AG08395 (cell line): ENCODE results near the gene BLOC1S1.

Experiments used
- DNase-seq: peaks from one replicate; pipeline ENCODE4 v3.0.0; 2012; ENCODE audit warnings: mixed read lengths, low spot score

Gene BLOC1S1

GRCh38 chr12:55715833-55716581, at the start of gene BLOC1S1:
Gene BLOC1S1, plus strand, starts transcription at chr12:55716046. Its CDS starts 6 bp downstream, at chr12:55716052.
- peak; percentile 91 for DNase-seq

DNA sequence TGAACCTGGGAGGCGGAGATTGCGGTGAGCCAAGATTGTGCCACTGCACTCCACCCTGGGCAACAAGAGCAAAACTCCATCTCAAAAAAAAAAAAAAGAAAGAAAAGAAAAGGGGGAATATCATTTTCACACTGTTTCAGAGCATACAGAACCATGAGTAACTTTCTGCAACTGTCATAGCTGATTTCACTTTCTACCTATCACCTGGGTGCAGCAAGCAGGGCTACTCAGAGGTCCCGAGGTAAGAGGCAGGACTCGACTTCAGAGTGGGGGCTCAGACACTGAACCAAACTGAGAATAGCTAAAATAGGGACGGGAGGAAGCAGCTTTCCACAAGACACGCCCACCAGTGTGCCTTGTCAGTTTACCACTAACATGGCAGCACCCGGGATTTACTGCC, 49.3 kb upstream of the BLOC1S1 start:
- DNase-seq, result no peak

- DNase-seq, result no peak
Observed at GRCh38 chr12:55670276-55670675, 45.6 kb upstream of the BLOC1S1 start.

- DNase-seq, result no peak
Observed at GRCh38 chr12:55671746-55672145, 44.1 kb upstream of the BLOC1S1 start.

DNA sequence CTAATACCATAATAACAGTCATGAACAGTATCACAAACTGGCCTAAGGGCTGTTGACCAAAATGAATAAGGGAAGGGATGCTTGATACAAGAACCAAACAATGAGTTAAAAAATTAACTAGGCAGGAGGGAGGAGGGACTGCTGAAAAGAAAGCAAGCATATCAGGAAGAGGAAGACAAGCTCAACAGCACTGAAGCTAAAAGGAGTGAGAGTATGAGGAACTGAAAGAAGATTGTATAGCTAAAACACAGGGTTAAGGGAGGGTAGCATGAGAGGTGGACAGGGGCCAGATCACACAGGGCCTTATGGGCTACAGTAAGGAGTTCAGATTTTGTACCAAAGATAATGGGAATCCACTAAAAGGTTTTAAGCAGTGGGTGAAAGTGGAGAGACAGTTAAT, 42.2 kb upstream of the BLOC1S1 start:
- DNase-seq, result no peak

- no peak for DNase-seq
Observed at GRCh38 chr12:55675666-55676065, 40.2 kb upstream of the BLOC1S1 start.

DNA sequence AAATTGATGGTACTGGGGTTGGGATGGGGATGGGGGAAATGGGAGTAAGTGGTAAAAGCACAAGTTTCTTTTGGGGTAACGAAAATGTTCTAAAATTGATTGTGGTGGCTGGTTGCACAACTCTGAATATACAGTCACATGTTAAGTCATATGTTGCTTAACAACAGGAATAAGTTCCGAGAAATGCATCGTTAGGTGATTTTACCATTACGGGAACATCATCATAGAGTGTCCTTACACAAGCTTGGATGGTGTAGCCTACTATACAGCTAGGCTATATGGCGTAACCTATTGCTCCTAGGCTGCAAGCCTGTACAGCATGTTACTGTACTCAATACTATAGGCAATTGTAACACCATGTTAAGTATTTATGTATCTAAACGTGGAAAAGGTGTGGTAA, 39.1 kb upstream of the BLOC1S1 start:
- DNase-seq, result no peak

DNA sequence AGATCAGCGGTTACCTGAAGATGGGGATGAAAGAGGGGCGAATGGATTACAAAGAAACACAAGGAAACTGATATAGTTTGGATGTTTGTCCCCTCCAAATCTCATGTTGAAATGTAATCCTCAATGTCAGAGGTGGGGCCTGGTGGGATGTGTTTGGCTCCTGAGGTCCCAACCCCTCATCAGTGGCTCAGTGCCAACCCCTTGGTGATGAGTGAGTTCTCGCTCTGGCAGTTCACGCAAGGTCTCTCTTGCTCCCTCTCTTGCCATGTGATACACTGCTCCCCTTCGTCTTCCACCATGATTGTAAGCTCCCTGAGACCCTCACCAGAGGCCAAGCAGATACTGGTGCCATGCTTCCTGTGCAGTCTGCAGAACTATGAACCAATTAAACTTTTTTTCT, 36.2 kb upstream of the BLOC1S1 start:
- no peak for DNase-seq

DNA sequence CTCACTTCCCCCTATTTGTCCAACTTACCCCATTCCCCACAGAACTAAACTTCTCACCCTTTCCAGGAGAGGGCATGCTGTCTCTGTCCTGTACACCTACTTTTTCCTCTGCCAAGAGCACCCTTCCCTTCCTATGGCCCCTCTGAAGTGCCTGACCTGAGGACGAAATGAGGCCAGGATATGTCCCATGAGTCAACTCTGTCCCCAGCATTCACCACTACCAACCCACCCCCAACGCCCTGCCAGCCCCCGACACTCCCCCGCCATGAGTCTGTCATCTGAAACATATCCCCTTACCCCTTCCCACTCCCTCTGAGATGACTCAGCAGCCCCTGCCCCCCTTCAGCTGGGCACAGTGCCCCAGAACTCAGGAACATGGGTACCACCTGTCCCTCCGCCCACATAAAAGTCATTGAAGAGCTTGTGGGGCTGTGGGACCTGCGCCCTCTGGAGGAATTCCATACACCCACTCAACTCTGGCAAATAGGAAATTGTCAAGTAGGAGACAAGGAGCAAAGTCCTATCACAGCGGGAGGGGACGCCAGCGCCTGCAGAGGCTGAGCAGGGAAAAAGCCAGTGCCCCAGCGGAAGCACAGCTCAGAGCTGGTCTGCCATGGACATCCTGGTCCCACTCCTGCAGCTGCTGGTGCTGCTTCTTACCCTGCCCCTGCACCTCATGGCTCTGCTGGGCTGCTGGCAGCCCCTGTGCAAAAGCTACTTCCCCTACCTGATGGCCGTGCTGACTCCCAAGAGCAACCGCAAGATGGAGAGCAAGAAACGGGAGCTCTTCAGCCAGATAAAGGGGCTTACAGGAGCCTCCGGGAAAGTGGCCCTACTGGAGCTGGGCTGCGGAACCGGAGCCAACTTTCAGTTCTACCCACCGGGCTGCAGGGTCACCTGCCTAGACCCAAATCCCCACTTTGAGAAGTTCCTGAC, 34.4 kb upstream of the BLOC1S1 start:
- DNase-seq, result peak; percentile 56

DNA sequence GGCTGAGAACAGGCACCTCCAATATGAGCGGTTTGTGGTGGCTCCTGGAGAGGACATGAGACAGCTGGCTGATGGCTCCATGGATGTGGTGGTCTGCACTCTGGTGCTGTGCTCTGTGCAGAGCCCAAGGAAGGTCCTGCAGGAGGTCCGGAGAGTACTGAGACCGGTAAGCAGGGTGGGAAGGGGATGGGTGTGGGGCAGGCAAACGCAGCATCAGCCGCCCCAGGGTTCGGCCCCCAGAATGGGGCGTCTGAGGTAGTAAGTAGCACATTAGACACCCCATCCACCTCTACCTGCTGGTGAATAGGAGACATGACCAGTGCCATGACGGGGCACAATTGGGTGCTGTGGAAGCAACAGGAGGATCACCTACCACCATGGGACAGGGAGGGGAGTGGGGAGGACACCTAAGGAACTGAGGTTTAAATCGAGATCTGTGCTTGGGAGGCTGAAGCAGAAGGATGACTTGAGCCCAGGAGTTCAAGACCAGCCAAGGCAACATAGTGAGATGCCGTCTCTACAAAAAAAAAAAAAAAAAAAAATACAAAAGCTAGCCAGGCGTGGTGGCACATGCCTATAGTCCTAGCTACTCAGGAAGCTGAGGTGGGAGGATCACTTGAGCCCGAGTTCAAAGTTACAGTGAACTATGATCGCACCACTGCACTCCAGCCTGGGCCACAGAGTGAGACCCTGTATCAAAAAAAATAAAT, 33.6 kb upstream of the BLOC1S1 start:
- DNase-seq, result no peak

DNA sequence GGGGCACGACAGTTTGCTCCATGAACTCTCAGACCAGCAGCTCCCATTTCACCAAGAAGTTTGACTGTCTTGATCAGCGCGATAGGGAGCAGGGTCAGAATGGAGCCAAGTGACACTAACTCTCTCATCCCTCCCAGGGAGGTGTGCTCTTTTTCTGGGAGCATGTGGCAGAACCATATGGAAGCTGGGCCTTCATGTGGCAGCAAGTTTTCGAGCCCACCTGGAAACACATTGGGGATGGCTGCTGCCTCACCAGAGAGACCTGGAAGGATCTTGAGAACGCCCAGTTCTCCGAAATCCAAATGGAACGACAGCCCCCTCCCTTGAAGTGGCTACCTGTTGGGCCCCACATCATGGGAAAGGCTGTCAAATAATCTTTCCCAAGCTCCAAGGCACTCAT, 32.2 kb upstream of the BLOC1S1 start:
- no peak for DNase-seq

DNA sequence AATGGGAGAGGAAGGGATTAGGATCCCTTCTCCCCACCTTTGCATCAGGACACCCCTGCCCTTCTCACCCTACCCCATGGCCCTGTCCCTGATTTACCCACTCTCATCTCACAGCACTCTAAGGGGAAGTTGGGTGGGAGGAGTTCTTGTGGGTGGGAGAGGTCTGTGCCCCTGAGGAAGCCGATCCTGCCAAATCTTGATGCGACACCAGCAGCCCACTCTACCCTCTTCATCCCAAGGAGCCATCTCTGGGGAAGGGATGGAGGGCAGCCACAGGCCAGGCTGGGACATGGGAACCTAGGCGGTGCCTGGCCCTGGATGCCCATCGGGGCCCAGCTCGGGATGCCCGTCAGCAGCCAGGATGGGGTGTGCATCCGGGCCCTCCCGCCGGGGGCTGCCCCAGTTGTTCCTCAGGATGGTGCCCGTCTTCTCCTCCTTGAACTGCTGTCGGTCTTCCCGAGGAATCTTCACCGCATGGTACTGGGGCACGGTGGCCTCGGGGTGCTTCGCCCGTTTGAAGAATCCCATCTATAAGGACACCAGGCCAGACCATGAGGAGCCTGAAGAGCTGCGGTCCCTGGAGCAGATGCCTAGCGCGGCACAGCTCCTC, 31.0 kb upstream of the BLOC1S1 start:
- no peak for DNase-seq

DNA sequence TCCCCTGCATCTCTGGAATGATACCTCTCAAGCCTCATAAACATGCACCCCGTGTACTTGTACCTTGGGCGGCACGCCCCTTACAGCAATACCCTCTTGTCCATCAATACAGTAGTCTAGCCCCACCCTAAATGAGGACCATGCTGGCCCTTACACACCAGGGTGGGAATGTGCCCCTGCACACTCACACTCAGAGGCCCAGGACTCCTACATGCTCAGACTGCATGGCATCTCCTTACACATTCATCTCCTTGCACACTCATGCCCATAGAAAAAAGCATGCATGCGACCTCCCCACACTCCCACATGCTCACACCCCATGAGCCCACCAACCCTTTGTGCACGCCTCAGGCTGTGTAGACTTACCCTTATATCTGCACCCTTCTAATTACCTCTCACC, 30.2 kb upstream of the BLOC1S1 start:
- DNase-seq, result no peak

DNA sequence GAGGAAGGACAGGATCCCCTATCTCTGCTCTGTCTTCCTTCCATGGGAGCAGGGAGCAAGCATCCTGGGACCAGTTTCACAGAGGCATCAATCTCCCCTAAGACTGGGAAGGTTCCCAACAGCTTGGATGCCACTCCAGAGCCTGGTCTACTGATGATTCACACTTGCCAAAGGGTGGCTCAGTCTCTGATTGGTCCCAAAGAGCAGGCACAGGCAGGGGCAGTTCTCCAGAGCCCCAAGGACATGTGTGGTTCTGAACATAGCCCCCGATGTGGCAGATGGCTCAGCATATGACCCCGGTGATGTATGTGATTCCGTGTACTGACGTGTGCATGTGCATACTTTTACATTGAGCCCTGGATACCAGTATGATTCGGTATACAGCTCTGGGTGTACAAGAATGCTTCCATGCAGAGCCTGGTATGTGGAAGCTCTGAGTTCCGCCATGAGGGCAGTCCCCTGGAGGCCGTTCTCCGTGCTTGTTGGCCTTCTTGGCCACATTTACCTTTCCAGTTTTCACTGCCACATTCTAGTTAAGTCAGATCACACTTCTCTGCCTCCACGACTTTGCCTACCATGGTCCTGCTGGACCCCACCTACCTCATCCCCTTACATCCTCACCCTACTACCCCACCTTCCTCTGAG, 29.4 kb upstream of the BLOC1S1 start:
- peak; percentile 24 for DNase-seq

DNA sequence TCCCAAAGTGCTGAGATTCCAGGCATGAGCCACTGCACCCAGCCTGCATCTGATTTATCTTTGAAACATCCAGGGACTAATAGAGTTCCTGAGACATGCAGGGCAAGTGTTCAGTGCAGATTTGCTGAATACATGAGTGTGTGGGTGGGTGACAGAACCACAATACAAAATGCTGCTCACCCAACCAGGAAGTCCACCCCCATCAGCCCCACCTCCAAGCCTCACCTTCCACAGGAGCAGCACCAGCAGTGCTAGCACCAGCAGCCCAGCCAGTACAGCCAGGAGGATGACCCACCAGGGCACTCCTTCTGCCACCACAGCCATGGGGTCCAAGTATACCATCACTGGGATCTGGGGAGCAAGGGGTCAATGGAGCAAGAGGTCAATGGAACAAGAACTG, 28.1 kb upstream of the BLOC1S1 start:
- no peak for DNase-seq

- no peak for DNase-seq
Observed at GRCh38 chr12:55688716-55689655, 26.9 kb upstream of the BLOC1S1 start.

GRCh38 chr12:55692631-55693322, 23.1 kb upstream of the BLOC1S1 start:
- no peak for DNase-seq

- no peak for DNase-seq
Observed at GRCh38 chr12:55693323-55694187, 22.3 kb upstream of the BLOC1S1 start.

DNA sequence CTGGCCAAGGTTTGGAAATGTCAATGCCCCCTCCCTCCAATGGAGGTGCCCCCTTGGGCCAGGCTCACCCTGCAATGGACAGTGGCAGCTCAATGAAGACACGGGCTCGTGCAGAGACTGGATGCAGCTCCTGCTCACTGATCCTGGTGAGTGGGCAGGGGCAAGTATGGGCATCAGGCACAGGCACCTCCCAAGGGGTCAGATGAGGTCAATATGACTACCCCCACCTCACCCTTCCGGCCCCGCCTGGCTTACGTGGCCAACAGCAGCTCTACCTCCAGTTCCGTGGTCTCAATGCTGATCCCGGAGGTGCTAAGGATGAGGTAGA, 21.7 kb upstream of the BLOC1S1 start:
- DNase-seq, result no peak
